ENCODE data around the gene MAT2A. TPM values are rescaled to one million over a fixed set of nuclear protein-coding genes. Genes with fewer than 3 reads are reported as not detected.
A peak's percentile ranks its signal among the peaks of the same experiment; 100 is the strongest.
"Not testable (repeated sequence)": the region's sequence is repeated elsewhere in the genome, so short reads cannot be mapped to it uniquely, and the experiment has no call there.

MAT2A gene
- total RNA-seq, 1 donor from 2014 or later = 292 TPM

- DNase-seq (ENCODE audit: low read depth) = no peak
Measured at GRCh38 chr2:85579266-85579935, 40.4 kb downstream of the MAT2A start.

GRCh38 chr2:85580206-85580605, 41.2 kb downstream of the MAT2A start:
- DNase-seq (ENCODE audit: low read depth) = no peak

GRCh38 chr2:85582492-85582891, 43.5 kb downstream of the MAT2A start:
- no peak for DNase-seq (ENCODE audit: low read depth)

- no peak for DNase-seq (ENCODE audit: low read depth)
Measured at GRCh38 chr2:85583667-85584353, 44.8 kb downstream of the MAT2A start.

- no peak for DNase-seq (ENCODE audit: low read depth)
Measured at GRCh38 chr2:85584354-85584856, 45.4 kb downstream of the MAT2A start, which contains the start of gene VAMP5. Gene VAMP5, plus strand, starts transcription at chr2:85584431. Its CDS starts 60 bp downstream, at chr2:85584491.

- DNase-seq (ENCODE audit: low read depth) = peak; percentile 81
Measured at GRCh38 chr2:85584857-85585780, 46.2 kb downstream of the MAT2A start.

GRCh38 chr2:85585781-85586105, 46.8 kb downstream of the MAT2A start:
- DNase-seq (ENCODE audit: low read depth) = peak; percentile 57

GRCh38 chr2:85588236-85588635, 49.3 kb downstream of the MAT2A start:
- no peak for DNase-seq (ENCODE audit: low read depth)

- DNase-seq (ENCODE audit: low read depth) = no peak
Measured at GRCh38 chr2:85588645-85589044, 49.7 kb downstream of the MAT2A start.

GRCh38 chr2:85589181-85589580, 50.2 kb downstream of the MAT2A start:
- DNase-seq (ENCODE audit: low read depth) = no peak

- peak; percentile 89 for DNase-seq (ENCODE audit: low read depth)
Measured at GRCh38 chr2:85589982-85590791, 51.2 kb downstream of the MAT2A start.

GRCh38 chr2:85590950-85591349, 52.0 kb downstream of the MAT2A start:
- no peak for DNase-seq (ENCODE audit: low read depth)

GRCh38 chr2:85591563-85591962, 52.6 kb downstream of the MAT2A start:
- DNase-seq (ENCODE audit: low read depth) = no peak

GRCh38 chr2:85592299-85592698, 53.3 kb downstream of the MAT2A start:
- DNase-seq (ENCODE audit: low read depth) = not testable (repeated sequence)

GRCh38 chr2:85593023-85593422, 54.1 kb downstream of the MAT2A start:
- DNase-seq (ENCODE audit: low read depth) = no peak

Other genes starting within 250 kb of the MAT2A start
- gene TGOLN2, start 211.2 kb upstream of the MAT2A start, total RNA-seq = 79.7 and 208 TPM in 2 replicates
- 79.7 and 91.5 TPM in 2 replicates for gene RETSAT, start 184.6 kb upstream of the MAT2A start, total RNA-seq
- gene ELMOD3, start 184.4 kb upstream of the MAT2A start, total RNA-seq = 17.5 and 18.6 TPM in 2 replicates
- 295 and 502 TPM in 2 replicates for gene CAPG, start 128.8 kb upstream of the MAT2A start, total RNA-seq
- gene SH2D6, start 120.5 kb upstream of the MAT2A start, total RNA-seq = 0.40 TPM in 1 of 2 replicates, not detected in the other
- gene GGCX, start 22.3 kb downstream of the MAT2A start, total RNA-seq = 32.6 and 51.4 TPM in 2 replicates
- gene VAMP8, start 38.4 kb downstream of the MAT2A start, total RNA-seq = 47.0 and 103 TPM in 2 replicates
- 1.6 and 5.6 TPM in 2 replicates for gene VAMP5, start 45.3 kb downstream of the MAT2A start, total RNA-seq
- 163 and 434 TPM in 2 replicates for gene RNF181, start 56.6 kb downstream of the MAT2A start, total RNA-seq
- gene TMEM150A, start 63.5 kb downstream of the MAT2A start, total RNA-seq = 6.9 and 13.6 TPM in 2 replicates
- gene C2orf68, start 72.9 kb downstream of the MAT2A start, total RNA-seq = 13.3 and 18.9 TPM in 2 replicates
- 37.2 and 38.7 TPM in 2 replicates for gene USP39, start 77.0 kb downstream of the MAT2A start, total RNA-seq
- not detected in 2 replicates for gene SFTPB, start 129.0 kb downstream of the MAT2A start, total RNA-seq
- not detected in 2 replicates for gene GNLY, start 155.2 kb downstream of the MAT2A start, total RNA-seq
- 4.3 and 12.9 TPM in 2 replicates for gene ATOH8, start 214.8 kb downstream of the MAT2A start, total RNA-seq

Measured in renal cortical epithelial cell (primary cell).